GM21390 (cell line): ENCODE results near the gene UPF1.
"Not testable (repeated sequence)": the region's sequence is repeated elsewhere in the genome, so short reads cannot be mapped to it uniquely, and the experiment has no call there.

Experiments used
- ATAC-seq: cut with Tn5 transposase; IDR thresholded peaks from one replicate; pipeline ENCODE4 v1.9.1; 2021; ENCODE audit not compliant: unreplicated experiment

The UPF1 gene

GRCh38 chr19:18798384-18799352 lies 33.1 kb upstream of the UPF1 start:
- no peak for ATAC-seq

- no peak for ATAC-seq
Observed at GRCh38 chr19:18799389-18799970, 32.3 kb upstream of the UPF1 start.

GRCh38 chr19:18800079-18800478 lies 31.7 kb upstream of the UPF1 start:
- no peak for ATAC-seq

GRCh38 chr19:18800636-18801035 lies 31.1 kb upstream of the UPF1 start:
- ATAC-seq = no peak

GRCh38 chr19:18802354-18802753 lies 29.4 kb upstream of the UPF1 start:
- ATAC-seq = no peak

GRCh38 chr19:18803550-18804138 lies 28.1 kb upstream of the UPF1 start:
- no peak for ATAC-seq

- no peak for ATAC-seq
Observed at GRCh38 chr19:18804139-18804601, 27.6 kb upstream of the UPF1 start.

GRCh38 chr19:18804643-18805042 lies 27.1 kb upstream of the UPF1 start:
- ATAC-seq = no peak

- ATAC-seq = no peak
Observed at GRCh38 chr19:18807861-18808331, 23.9 kb upstream of the UPF1 start.

GRCh38 chr19:18809149-18809868 lies 22.4 kb upstream of the UPF1 start:
- ATAC-seq = no peak

GRCh38 chr19:18811638-18812037 lies 20.1 kb upstream of the UPF1 start:
- ATAC-seq = not testable (repeated sequence)

- ATAC-seq = no peak
Observed at GRCh38 chr19:18814063-18814462, 17.7 kb upstream of the UPF1 start.

- no peak for ATAC-seq
Observed at GRCh38 chr19:18815673-18816072, 16.1 kb upstream of the UPF1 start.

GRCh38 chr19:18816645-18817044 lies 15.1 kb upstream of the UPF1 start:
- not testable (repeated sequence) for ATAC-seq

- ATAC-seq = no peak
Observed at GRCh38 chr19:18817574-18817973, 14.2 kb upstream of the UPF1 start.

GRCh38 chr19:18828786-18829185 lies 3.0 kb upstream of the UPF1 start:
- no peak for ATAC-seq

- ATAC-seq = no peak
Observed at GRCh38 chr19:18830488-18830887, 1.3 kb upstream of the UPF1 start.

- peak; percentile 32 for ATAC-seq
Observed at GRCh38 chr19:18832306-18833140, 764 bp downstream of the UPF1 start.

GRCh38 chr19:18833141-18833476 lies 1.4 kb downstream of the UPF1 start:
- ATAC-seq = no peak
